Transverse colon (tissue), 4 donors: ENCODE data around the gene KIAA1217.

Source experiments
- POLR2AphosphoS5 ChIP-seq, 3 donors: sonication (generic); formaldehyde crosslinking; IDR thresholded peaks; one replicate each; pipeline ENCODE4 v1.6.1; 2016; ENCODE audit warnings: antibody characterized with exemption in 3 of 3
- TF ChIP-seq, protein P1 (sequence below), 5 experiments: fragments of 200-600 bp in 3 of 5; fragments of 450-650 bp in 2 of 5; sonication (generic) in 3 of 5; IDR thresholded peaks; 1 replicate in 2 of 5; 2 replicates in 3 of 5; pipeline ENCODE4 v1.5.1; 2016 to 2017; ENCODE audit warnings: antibody characterized with exemption in 5 of 5, inconsistent platforms in 3 of 5, mild to moderate bottlenecking in 2 of 5, moderate library complexity in 1 of 5

GRCh38 chr10:24393201-24393600, 184.3 kb downstream of the KIAA1217 start:
- TF ChIP-seq, protein P1, sequence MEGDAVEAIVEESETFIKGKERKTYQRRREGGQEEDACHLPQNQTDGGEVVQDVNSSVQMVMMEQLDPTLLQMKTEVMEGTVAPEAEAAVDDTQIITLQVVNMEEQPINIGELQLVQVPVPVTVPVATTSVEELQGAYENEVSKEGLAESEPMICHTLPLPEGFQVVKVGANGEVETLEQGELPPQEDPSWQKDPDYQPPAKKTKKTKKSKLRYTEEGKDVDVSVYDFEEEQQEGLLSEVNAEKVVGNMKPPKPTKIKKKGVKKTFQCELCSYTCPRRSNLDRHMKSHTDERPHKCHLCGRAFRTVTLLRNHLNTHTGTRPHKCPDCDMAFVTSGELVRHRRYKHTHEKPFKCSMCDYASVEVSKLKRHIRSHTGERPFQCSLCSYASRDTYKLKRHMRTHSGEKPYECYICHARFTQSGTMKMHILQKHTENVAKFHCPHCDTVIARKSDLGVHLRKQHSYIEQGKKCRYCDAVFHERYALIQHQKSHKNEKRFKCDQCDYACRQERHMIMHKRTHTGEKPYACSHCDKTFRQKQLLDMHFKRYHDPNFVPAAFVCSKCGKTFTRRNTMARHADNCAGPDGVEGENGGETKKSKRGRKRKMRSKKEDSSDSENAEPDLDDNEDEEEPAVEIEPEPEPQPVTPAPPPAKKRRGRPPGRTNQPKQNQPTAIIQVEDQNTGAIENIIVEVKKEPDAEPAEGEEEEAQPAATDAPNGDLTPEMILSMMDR (IDR thresholded peaks at IDR 0.05), result no peak
- no peak for TF ChIP-seq POLR2AphosphoS5 (IDR thresholded peaks at IDR 0.05)
